HG03571 (cell line): ENCODE results near the gene IRAK4.
"Not testable (repeated sequence)": the region's sequence is repeated elsewhere in the genome, so short reads cannot be mapped to it uniquely, and the experiment has no call there.

Source experiments
- ATAC-seq: cut with Tn5 transposase; IDR thresholded peaks from one replicate; pipeline ENCODE4 v1.9.1; 2021; ENCODE audit not compliant: unreplicated experiment

IRAK4 gene

DNA sequence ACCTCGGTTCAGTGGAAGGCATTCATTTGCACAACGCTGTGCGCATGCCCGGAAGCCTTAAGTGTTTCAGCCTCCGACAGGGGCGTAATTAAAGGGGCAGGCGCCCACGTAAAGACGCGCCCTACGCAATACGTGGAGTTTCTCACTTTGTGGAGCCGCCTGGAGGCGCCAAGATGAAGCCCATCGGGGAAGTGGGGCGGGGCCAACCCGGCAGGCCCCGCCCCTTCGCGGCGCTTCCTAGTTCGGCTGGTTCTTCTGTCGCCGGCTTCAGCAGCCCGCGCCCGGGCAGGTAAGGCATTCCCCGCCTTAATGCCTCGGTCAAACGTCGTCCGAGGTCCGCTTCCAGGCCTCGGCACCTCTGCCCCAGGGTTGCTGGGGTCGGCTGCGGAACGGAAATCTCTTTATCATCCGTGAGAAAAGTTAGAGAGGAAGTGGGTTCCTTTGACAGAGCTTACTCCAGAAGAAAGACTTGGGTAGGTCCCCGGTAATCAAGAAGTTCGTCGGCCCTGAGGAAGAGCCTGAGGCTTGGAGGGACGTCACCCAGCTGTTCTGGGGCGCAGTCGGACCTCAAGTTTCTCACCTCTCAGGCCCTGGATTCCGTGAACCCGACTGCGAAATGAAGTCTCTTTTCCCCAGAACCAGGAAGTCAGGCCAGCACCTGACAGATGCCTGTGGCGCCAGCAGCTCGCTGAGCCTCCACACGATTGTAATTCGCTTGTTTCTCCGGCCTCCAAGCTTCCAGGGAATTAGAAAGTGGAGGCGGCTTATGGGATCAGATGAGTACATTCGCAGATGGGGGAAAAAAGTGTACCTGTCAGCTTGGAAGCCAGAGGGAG is at the start of gene IRAK4, which contains the start of gene PUS7L:
Gene IRAK4 (plus strand): TSS at position 224 of the 836 bp plus-strand sequence. CDS start 9,161 bp downstream, outside the sequence.
Gene PUS7L (minus strand): TSS at position 63 of the 836 bp plus-strand sequence. CDS start 3,545 bp downstream, outside the sequence.
- peak; percentile 98 for ATAC-seq

DNA sequence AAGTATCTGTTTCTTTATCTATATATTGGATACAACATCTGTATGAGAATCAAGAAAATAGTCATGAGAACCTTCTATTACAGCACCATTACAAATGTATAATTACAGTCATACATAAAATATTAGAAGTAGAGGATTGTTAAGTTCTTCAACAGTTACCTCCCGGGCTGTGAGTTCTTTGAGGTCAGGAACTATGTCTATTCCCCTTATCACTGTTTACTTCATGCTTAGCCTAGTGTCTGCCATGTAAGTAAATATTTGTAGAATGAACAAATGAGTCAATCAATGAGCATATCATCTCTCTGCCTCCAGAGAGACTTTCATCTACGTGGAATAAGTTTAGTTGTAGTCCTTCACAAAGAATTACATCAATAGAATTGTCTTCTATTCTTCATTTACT is 47.4 kb upstream of the IRAK4 start:
- ATAC-seq: no peak

DNA sequence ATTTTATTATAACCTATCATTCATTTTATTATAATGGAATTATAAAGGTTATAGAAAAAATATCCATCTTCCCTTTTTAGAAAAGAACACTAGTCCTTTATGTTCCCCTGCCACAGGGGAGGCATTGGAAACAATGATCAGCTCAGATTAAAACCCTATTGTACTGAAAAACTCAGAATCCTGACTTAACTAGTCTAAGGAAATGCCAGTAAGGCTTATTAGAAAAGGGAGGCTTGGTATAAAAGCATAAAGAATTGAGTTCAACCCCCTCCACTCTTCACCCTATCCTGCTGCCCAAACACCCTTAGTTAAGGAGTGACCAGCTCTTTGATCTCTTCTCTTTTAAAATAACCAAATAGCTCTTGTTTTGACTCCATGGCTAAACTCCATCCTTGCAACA is 36.1 kb upstream of the IRAK4 start:
- ATAC-seq: no peak

- no peak for ATAC-seq
Observed at GRCh38 chr12:43723134-43723533, 35.6 kb upstream of the IRAK4 start.

DNA sequence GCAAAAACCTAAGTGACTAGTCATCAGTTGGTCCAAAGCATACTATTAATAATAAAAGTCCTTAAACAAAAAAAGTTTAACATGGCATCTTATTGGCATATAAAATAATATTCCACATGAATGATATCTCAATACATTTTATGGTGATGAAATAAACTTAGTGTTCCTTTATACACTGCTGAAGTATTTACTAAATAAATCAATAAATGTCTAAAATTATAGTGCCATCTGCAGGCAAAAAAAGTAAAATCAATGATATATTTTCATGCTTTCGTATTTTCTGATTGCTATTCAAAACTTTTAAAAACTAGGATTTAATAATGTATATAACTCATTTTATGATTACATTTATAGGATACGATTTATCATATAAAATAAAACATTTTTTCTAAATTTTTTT is 30.6 kb upstream of the IRAK4 start:
- no peak for ATAC-seq

- no peak for ATAC-seq
Observed at GRCh38 chr12:43728698-43729097, 30.1 kb upstream of the IRAK4 start.

DNA sequence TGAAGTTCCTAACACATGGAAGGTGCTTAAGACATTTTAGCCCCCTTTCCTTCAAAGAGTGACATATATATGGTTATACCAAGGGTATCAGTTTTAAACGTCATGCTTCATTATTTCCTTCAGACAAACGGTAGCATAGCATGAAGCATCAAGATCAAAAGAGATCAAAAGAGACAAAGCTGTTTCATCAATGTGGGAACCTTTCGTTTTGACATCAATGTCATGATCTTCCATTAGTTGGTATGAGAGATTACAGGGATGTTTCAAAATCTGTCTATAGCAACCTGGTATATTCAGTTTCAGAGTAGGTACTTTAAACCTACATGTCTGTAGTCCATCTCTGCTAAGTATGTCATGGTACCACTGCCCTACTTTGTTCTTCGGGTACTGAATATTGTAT is 28.5 kb upstream of the IRAK4 start:
- no peak for ATAC-seq

DNA sequence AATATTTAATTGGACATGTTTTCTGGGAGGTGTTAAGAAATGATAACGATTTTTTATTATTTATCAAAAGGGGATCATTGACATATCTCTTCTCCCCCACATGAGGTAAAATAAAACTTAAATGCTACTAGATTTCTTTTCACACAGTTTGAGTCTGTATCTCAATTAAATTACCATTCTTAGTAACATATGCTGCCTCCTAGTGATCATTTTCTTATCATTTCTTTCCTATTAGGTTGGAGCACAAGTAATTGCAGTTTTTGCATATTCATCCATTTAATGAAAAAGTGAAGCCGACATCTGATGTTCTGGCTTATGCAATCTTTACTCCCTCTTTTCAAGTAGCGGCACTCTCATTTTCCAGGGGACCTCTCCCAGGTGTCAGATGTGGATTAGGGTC is 25.1 kb upstream of the IRAK4 start:
- ATAC-seq: no peak

GRCh38 chr12:43736927-43737440 is 21.8 kb upstream of the IRAK4 start:
- no peak for ATAC-seq

DNA sequence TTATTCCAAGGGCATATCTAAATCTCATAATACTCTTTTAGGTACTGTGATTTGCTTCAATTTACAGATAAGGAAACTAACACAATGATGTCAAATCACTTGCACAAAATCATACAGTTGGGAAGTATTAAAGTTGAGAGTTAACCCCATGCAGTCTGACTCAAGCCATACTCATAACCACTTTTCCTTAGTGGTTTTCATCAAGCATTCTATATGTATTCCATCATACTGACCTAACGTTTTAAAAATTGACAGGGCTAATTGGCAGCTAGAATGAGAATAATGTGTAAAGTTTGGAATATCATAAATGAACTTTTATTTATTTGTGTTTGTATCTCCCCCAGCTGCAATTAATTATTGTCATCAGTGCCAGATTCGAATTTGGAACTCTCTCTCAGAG is 21.1 kb upstream of the IRAK4 start:
- ATAC-seq: no peak

DNA sequence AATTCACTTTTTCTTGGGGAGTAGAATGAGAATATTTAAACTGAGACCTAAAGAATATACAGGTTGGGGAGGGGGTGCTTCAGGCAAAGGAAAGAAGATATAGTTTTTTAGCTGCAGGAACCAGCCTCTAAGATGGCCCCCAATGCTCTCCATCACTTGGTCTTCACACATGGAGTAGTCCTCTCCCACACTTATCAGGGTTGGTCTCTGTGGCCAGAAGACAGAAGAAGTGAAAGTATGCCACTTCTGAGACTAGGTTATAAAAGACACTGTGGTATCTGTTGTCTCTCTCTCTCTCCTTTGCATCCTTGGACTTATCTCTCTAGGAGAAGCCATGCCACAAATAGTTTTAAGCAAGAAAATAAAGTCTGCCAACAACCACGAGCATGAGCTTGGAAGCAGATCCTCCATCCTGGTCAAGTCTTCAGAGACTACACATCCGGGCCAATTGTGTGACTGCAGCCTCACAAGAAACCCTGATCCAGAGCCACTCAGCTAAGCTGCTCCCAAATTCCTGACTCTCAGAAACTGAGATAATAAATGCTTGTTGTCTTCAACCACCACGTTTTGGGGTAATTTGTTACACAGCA is 18.1 kb upstream of the IRAK4 start:
- no peak for ATAC-seq

- ATAC-seq: no peak
Observed at GRCh38 chr12:43742106-43742505, 16.6 kb upstream of the IRAK4 start.

DNA sequence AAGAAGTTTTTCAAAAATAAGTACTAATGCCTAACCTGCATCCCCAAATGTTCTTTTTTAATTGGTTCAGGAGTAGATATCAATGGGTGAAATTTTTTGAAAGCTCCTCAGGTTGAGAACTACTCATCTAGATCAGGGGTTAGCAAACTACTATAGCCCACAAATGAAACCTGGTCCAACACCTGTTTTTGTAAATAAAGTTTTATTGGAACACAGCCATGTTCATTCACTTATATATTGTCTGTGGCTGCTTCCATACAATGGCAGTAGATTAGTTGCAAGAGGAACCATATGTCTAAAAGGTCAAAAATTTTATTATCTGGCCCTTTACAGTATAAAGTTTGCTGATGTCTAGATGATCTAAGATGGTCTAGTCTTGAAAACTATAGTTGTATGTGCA is 13.9 kb upstream of the IRAK4 start:
- no peak for ATAC-seq

DNA sequence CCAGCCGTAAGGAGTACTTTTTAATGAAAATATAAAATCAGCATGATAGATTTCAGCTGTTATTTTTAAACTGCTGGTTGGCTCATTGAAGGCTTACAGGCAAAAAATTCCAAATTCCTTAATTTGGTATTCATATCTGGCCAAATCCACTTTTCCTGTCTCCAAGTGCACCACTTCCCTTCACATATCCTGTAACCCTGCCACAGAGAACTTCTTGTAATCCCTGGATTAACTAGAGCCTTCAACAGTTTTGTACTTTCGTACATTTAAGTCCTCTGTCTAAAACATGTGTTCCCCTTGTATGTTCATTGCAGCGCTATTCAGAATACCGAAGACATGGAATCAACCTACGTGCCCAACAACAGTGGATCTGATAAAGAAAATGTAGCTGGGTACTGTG is 9.7 kb upstream of the IRAK4 start:
- no peak for ATAC-seq

GRCh38 chr12:43750814-43751213 is 7.9 kb upstream of the IRAK4 start:
- no peak for ATAC-seq

DNA sequence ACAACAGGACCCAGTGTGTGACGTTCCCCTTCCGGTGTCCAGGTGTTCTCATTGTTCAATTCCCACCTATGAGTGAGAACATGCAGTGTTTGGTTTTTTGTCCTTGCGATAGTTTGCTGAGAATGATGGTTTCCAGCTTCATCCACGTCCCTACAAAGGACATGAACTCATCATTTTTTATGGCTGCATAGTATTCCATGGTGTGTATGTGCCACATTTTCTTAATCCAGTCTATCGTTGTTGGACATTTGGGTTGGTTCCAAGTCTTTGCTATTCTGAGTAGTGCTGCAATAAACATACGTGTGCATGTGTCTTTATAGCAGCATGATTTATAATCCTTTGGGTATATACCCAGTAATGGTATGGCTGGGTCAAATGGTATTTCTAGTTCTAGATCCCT is 7.4 kb upstream of the IRAK4 start:
- not testable (repeated sequence) for ATAC-seq

DNA sequence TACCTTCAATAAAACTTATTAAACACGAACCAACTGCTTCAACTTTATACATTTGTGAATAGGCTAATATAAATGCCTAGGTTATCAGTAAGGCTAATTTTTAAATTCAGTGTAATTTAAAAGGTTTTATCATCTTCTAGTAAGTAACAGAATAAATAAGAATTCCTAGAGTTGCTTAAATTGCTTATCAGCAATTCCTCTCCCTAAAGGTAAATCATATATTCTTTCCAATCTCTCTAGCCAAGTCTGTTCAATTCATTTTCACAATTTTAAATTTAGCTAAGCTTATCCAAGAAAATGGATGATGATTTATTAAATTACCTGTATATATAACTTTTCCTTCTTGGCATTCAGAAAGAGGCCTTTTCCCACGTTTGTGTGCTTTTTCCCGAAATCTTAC is 4.7 kb upstream of the IRAK4 start:
- no peak for ATAC-seq

GRCh38 chr12:43758247-43758727 is 464 bp upstream of the IRAK4 start:
- peak; percentile 3 for ATAC-seq

GRCh38 chr12:43760396-43760795 is 1.6 kb downstream of the IRAK4 start:
- ATAC-seq: no peak

- ATAC-seq: no peak
Observed at GRCh38 chr12:43761500-43761899, 2.7 kb downstream of the IRAK4 start.

GRCh38 chr12:43762596-43762995 is 3.8 kb downstream of the IRAK4 start:
- no peak for ATAC-seq

GRCh38 chr12:43763769-43764168 is 5.0 kb downstream of the IRAK4 start:
- no peak for ATAC-seq
